GM19043 (cell line): ENCODE results near the gene HMOX2.

Source experiments
- ATAC-seq: cut with Tn5 transposase; IDR thresholded peaks from one replicate; pipeline ENCODE4 v1.9.1; 2021; ENCODE audit warnings: low read depth; ENCODE audit not compliant: unreplicated experiment

HMOX2 gene

DNA sequence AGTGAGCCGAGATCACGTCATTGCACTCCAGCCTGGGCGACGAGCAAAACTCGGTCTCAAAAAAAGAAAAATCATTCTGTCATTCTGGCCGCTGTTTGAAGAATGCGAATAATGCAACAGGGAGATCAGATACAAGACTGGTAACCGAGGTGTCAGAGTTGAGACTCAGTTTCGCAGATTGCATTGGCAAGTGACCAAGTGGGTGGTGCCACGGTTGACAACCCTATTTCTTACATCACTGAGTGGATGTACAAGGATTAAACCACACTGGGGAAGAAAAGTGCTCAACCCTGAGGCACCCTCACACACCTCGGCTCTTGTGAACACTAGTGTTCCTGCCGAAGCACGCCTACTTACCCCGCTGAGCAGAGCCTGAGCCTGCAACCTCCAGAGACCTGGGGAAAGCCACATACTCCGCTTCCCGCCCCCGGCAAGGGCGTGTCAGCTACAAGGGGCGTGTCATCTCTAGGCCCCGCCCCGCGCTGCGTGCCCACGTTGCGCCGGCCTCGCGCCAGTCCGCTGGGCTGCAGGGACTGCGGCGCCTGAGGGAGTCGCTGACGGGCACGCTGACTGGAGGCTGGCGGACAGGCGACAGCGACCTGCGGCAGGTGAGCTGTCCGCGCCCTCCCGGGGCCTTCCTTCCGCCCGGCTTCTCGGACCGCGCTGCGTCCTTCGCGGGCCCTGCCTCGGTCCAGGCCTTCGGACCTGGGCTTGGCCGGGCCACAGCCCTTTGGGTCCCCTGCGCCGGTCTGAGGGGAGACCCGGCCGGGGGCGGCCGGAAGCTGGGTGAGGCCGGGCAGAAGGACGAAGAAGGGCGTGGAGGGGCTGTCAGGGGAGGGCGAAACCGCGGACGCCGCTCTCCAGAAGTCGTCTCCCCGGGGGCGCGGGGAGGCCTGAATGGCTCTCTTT is at the start of gene HMOX2:
HMOX2 (plus strand) TSS at position 519 of the 909 bp plus-strand sequence. CDS start 29,127 bp downstream, outside the sequence.
- peak; percentile 79 for ATAC-seq

DNA sequence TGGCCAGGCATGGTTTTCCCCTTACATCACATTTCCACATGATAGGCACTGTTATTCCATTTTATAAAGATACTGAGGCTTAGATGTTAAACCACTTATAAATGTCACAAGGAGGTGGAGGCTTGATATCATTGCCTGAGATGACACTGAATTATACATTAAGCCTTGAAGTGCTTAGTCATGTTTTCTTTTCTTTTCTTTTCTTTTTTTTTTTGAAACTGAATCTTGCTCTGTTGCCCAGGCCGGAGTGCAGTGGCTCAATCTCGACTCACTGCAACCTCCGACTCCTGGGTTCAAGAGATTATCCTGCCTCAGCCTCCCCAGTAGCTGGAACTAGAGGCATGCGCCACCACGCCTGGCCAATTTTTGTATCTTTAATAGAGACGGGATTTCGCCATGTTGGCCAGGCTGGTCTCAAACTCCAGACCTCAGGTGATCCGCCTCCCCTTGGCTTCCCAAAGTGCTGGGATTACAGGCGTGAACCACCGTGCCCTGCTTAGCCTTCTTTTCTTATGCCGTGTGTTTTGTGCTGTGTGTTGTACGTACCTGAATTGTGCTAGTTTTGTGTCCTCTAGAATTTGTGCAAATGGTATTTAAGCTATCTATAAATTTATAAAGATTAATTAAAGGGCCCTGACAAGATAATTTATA is 49.4 kb upstream of the HMOX2 start:
- no peak for ATAC-seq

GRCh38 chr16:4428500-4428899 is 47.7 kb upstream of the HMOX2 start:
- ATAC-seq: no peak

- no peak for ATAC-seq
These were observed 45.2 kb upstream of the HMOX2 start for GRCh38 chr16:4431023-4431422.

DNA sequence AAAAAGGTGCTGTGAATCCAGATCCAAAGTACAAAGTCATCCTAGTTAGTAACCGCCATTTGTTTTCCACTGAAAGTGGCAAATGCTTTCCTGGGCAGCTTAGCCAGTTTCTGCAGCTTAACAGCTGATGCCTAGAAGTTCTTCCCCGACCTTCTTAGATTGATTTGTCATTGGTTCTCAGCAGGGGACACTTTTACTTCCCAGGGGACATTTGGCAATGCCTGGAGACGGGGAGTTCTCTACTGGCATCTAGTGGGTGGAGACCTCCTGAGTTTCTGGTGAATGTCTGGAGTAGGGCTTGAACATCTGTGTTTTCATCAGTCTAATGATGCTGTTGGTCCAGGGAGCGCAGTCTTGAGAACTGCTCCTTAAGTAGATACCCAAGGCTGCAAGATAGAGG is 43.0 kb upstream of the HMOX2 start:
- ATAC-seq: no peak

DNA sequence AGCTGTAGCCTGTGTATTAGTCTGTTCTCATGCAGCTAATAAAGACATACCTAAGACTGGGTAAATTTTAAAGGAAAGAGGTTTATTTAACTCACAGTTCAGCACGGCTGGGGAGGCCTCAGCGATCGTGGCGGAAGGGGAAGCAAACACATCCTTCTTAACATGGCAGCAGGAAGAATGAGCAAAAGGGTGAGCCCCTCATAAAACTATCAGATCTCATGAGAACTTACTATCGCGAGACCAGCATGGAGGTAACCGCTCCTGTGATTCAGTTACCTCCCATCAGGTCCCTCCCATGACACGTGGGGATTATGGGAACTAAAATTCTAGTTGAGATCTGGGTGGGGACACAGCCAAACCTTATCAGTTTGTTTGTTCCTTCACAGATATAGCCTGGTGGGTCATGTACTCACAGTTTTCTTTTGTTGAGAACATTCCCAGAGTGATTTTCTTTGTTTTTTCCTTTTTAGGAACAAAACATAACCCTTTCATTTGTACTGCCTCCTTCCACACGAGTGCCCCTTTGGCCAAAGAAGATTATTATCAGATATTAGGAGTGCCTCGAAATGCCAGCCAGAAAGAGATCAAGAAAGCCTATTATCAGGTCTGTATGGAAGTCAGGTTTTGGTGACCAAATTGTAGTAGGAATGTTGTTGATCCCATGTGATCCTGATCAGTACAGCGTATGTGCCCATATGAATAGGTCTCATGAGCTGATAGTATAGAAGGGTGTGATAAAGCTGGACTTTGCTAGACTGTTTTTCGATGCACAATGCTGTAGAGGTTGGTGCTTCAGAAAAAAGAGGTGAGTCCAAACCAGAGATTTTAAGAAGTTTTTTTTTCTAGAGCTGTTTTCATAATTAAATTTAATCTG is 42.0 kb upstream of the HMOX2 start:
- ATAC-seq: no peak

- no peak for ATAC-seq
These were observed 40.7 kb upstream of the HMOX2 start for GRCh38 chr16:4435337-4436067.

DNA sequence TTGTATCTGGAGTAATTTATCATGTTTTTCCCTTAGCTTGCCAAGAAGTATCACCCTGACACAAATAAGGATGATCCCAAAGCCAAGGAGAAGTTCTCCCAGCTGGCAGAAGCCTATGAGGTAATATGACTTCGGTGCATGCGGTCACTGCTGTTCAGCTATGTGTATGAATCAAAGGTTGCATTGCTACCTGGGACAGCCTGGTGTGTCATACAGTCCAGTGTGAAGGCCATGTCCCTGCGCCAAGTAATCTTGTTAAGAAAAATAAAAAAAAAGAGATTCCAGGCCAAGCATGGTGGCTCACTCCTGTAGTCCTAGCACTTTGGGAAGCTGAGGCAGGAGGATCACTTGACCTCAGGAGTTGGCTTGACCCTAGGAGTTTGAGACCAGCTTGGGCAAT is 38.8 kb upstream of the HMOX2 start:
- ATAC-seq: no peak

- ATAC-seq: no peak
These were observed 33.8 kb upstream of the HMOX2 start for GRCh38 chr16:4442371-4442770.

GRCh38 chr16:4443271-4443670 is 32.9 kb upstream of the HMOX2 start:
- ATAC-seq: no peak

DNA sequence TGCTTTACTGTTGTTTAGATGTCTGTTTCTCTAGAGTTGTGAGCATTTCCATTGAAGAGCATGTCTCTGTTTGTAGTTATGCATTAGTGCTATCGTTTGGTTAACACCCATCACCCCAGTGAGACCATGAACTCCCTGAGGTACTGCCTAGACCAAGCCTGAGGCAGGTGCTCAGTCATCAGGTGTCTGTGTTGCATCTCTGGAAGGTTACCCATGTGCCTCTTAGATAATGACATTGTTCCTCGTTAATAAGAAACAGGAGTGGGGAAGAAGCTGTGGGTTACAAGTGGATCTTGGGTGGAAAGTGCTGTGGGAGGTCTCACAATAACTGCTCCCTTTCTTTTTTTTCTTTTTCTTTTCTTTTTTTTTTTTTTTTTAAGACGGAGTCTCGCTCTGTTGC is 32.2 kb upstream of the HMOX2 start:
- no peak for ATAC-seq

- ATAC-seq: no peak
These were observed 25.8 kb upstream of the HMOX2 start for GRCh38 chr16:4450430-4450829.

DNA sequence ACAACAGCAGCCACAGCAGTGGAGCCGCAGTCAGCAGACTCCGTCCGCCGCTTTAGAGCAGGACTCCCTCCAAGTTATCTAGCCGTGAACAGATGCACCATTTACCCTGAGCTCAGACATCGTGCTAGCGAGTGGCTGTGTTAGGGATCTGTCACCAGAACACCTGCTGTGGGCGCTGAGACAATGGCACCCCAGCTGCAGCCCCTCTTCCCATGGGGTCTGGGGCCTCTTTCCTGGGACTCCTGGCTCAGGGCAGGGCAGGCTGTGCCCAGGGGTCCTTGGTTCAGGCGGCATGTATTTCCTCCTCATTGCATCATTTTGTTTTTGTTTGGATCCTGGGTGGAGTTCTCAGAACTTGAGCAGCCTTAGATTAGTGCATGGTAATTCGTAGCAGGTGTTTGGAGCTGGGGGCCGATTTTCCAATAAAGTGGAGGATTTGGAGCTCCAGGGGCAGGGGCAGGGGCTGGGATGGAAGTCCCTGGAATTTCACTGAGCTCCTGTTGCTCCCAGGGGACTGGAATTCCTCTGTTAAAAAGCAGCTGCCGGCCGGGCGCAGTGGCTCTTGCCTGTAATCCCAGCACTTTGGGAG is 25.2 kb upstream of the HMOX2 start:
- no peak for ATAC-seq

- no peak for ATAC-seq
These were observed 23.5 kb upstream of the HMOX2 start for GRCh38 chr16:4452674-4453073.

GRCh38 chr16:4454623-4455022 is 21.6 kb upstream of the HMOX2 start:
- no peak for ATAC-seq

GRCh38 chr16:4455081-4455480 is 21.1 kb upstream of the HMOX2 start:
- ATAC-seq: no peak

GRCh38 chr16:4455951-4456350 is 20.2 kb upstream of the HMOX2 start:
- no peak for ATAC-seq

- ATAC-seq: no peak
These were observed 15.3 kb upstream of the HMOX2 start for GRCh38 chr16:4460936-4461249.

DNA sequence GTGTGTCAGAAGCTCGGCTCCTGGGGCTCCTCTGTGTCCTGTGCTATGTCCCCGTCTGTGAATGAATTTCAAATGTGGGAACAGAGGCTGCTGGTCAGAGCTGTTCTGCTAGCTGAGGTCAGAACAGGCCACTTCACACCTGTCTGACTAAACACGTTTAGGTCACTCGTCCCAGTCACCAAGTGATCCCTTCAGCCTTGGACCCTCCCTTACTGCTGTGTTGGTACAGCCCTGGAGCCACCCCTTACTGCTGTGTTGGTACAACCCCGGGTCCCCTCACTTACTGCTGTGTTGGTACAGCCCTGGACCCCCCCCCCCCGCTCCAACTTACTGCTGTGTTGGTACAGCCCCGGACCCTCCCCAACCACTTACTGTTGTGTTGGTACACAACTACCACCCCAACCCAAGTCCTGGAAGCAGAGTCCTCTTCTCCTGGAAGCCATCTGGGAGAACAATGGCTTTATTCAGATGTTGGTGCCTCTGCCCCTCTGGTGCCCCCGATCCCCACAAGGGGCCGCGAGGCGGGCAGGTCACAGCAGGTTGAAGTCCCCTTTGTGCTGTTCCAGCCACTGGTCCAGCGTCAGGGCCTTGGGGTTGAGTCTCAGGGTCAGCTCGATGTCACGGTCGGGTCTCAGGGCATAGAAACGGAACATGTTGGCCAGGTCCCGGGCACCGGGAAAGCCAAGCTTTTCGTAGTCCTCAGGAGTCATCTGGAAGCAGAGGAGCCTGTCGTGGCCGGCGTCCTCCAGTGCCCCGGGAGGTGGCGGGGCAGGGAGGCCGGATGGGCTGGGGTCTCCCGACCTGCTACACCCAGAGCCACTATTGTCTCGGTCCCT is 14.7 kb upstream of the HMOX2 start:
- ATAC-seq: no peak
